ENCODE measurements around the gene GRIA4. TPM values are rescaled to one million over a fixed set of nuclear protein-coding genes. Genes with fewer than 3 reads are reported as not detected.

The GRIA4 gene
- total and polyA plus RNA-seq, 7 donors = 0.03 to 0.17 (median 0.06) TPM; not detected in 4

DNA sequence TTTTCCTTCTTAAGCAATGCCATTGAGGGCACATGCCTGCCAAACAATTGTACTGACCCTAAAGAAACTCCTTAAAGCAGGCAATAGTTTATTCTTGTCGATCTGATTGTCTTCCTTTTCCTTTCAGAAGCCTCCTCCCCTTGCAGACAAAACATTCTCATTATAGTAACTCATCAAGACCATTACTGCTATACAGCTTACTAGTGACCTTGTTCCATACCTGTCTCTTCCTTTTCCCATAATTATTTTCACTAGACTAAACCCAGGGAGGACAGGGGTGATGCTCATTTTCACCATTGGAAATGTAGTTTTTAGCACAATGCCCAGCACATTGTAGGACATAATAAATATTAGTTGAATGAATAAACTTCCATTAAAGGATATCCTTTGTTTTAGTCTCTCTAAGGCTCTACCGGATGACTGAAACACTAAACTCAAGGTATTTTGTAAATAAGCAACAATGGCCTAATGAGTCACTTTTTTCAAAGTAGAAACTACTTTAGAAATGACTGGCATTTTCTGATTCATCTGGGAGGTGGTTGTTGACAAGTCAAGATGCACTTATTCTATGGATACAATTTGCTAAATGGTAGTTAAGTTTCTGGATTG, 421.4 kb downstream of the GRIA4 start:
- TF ChIP-seq, protein P1, sequence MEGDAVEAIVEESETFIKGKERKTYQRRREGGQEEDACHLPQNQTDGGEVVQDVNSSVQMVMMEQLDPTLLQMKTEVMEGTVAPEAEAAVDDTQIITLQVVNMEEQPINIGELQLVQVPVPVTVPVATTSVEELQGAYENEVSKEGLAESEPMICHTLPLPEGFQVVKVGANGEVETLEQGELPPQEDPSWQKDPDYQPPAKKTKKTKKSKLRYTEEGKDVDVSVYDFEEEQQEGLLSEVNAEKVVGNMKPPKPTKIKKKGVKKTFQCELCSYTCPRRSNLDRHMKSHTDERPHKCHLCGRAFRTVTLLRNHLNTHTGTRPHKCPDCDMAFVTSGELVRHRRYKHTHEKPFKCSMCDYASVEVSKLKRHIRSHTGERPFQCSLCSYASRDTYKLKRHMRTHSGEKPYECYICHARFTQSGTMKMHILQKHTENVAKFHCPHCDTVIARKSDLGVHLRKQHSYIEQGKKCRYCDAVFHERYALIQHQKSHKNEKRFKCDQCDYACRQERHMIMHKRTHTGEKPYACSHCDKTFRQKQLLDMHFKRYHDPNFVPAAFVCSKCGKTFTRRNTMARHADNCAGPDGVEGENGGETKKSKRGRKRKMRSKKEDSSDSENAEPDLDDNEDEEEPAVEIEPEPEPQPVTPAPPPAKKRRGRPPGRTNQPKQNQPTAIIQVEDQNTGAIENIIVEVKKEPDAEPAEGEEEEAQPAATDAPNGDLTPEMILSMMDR (IDR thresholded peaks at IDR 0.05) = no peak
- no peaks in the 10 kb centered on the region for H3K9me3 ChIP-seq
- H3K36me3 ChIP-seq (ENCODE audit: insufficient read depth in 1 of 2, low read depth in 1 of 2) = no peaks in the 10 kb centered on the region
- peaks cover 0 to 6% (median 2%) of the 10 kb centered on the region in 3 donors for H3K27me3 ChIP-seq (ENCODE audit: insufficient read depth in 3 of 3, low read length in 2 of 3)
- DNase-seq (no peak), ATAC-seq (no peak)
- H3K4me1 ChIP-seq = no peaks in the 10 kb centered on the region
- H3K4me3 ChIP-seq = no peak overlapping the region
- intact Hi-C loops (cut with DNase I) = no loop called here
- WGBS, 3 donors = 62 to 67% (median 64%) methylated on average over 2 of the region's 2 CpGs
- no peak overlapping the region for H3K27ac ChIP-seq

All from psoas muscle (tissue), 8 donors.